Epithelial cell of proximal tubule (primary cell): ENCODE data around the gene RPL22. TPM values are rescaled to one million over a fixed set of nuclear protein-coding genes. Genes with fewer than 3 reads are reported as not detected.

Source experiments
- DNase-seq: peaks from one replicate; pipeline ENCODE4 v3.0.0-alpha.2; 2011; ENCODE audit warnings: low read depth
- H3K4me3 ChIP-seq: 2 replicates; pipeline ENCODE4 v1.5.1; 2011; ENCODE audit warnings: low read depth, mild to moderate bottlenecking, low read length
- total RNA-seq: library from RNA; depleted of rRNA; stranded (reverse); fragments of >200 nt; gene quantifications from 2 replicates; pipeline ENCODE4 v1.2.3, GENCODE V29; 2015
- TF ChIP-seq, protein P1 (sequence below): conservative IDR thresholded peaks from 2 replicates; pipeline ENCODE4 v1.5.1; 2012; ENCODE audit warnings: low read depth, mild to moderate bottlenecking, low read length

RPL22 gene
- total RNA-seq, 1 donor from 2014 or later = 341 TPM

DNA sequence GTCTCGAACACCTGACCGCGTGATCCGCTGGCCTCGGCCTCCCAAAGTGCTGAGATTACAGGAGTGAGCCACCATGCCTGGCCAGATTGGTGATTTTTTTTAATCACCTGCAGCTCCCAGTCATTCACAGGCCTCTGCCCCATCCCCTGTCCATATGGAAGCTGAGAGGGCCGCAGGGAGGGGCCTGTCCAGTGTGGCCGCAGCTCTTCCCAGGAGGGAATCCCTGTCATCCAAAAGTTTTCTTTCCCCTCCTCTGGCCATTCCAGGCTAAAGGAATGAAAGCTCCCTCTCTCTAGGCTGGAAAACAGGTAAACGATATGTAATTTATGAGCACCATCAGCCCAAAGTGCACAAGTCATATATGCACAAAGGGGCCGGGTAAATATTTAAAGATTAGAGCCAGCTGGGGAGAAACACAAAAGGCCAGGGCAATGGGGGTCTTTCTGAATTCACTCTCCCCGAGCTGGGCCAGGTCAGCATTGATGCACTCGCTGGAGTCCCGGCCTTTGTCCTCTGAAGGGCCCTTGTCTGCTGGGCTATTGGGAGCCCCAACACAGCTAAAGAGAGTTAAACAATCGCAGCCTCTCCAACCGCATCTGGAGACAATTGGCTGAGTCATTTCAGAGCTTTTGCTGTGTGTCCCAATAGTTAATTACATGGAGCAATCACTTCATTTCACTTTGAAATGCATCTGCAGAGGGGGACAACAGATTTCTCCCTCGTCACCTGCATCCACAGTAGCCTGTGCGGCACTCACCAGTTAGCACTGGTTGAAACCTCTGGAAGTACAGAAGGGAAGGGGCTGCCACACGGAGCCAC lies 40.8 kb upstream of the RPL22 start:
- no peak for DNase-seq
- no peak overlapping the region for H3K4me3 ChIP-seq
- TF ChIP-seq, protein P1, sequence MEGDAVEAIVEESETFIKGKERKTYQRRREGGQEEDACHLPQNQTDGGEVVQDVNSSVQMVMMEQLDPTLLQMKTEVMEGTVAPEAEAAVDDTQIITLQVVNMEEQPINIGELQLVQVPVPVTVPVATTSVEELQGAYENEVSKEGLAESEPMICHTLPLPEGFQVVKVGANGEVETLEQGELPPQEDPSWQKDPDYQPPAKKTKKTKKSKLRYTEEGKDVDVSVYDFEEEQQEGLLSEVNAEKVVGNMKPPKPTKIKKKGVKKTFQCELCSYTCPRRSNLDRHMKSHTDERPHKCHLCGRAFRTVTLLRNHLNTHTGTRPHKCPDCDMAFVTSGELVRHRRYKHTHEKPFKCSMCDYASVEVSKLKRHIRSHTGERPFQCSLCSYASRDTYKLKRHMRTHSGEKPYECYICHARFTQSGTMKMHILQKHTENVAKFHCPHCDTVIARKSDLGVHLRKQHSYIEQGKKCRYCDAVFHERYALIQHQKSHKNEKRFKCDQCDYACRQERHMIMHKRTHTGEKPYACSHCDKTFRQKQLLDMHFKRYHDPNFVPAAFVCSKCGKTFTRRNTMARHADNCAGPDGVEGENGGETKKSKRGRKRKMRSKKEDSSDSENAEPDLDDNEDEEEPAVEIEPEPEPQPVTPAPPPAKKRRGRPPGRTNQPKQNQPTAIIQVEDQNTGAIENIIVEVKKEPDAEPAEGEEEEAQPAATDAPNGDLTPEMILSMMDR = no peak

DNA sequence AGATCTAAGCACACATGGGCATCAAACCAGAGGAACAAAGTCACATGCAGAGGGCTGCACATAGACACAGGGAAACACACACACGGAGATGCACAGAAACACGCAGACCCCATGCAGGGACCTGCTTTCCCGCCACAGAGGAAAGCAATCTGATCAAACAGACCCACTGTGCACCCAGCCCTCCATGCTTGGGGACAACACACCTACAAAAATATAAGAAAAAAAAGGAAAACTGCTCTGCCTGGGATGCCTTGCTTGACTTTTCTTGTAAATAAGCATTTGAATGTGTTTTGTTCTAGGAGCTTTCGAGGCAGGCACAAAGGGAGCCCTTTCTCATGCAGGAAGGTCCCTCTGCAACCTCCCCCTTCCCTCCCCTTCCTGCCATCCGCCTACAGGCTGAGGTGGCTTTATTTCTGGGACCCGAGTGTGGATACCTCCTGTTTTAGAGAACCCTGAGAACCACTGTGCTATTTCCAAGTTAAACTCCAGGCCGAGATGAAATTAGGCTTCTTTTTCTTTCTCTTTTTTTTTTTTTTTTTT lies 39.9 kb upstream of the RPL22 start:
- H3K4me3 ChIP-seq = no peak overlapping the region
- no peak for DNase-seq
- TF ChIP-seq, protein P1 = no peak

DNA sequence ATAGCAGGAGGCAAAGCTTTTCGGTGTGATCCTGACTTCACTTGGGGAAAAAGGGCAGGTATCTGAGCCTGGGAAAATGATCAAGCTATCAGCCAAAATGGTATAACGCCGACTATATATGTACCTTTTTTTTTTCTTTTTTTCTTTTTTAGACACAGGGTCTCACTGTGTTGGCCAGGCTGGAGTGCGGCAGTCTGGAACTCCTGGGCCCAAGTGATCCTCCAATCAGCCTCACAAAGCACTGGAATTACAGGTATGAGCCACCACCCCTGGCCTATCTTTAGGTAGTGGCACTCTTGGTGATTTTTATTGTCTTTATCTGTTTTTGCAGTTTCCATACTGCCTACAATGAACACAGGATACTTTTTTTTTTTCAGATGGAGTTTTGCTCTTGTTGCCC lies 37.7 kb upstream of the RPL22 start:
- TF ChIP-seq, protein P1 = no peak
- DNase-seq = no peak
- H3K4me3 ChIP-seq = no peak overlapping the region

DNA sequence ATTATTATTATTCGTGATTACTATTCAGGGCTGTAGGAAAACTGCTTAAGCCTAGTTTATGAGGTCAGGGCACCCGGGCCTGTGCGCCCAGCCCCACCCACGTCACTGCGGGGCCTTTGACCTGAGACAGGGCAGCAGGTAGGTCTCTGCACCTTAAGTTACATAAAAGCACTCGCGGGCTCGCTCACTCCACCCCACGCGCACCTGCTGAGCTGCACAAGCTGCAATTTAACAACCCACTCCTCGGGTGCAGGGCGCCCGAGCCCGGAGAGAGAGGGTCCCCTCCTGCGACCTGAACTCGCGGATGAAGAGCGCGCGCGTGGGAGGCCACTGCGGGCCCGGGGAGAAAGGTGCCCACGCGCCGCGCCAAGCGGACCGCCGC lies 35.9 kb upstream of the RPL22 start:
- peak overlapping the region; percentile 95 for H3K4me3 ChIP-seq
- DNase-seq = no peak
- TF ChIP-seq, protein P1 = no peak

DNA sequence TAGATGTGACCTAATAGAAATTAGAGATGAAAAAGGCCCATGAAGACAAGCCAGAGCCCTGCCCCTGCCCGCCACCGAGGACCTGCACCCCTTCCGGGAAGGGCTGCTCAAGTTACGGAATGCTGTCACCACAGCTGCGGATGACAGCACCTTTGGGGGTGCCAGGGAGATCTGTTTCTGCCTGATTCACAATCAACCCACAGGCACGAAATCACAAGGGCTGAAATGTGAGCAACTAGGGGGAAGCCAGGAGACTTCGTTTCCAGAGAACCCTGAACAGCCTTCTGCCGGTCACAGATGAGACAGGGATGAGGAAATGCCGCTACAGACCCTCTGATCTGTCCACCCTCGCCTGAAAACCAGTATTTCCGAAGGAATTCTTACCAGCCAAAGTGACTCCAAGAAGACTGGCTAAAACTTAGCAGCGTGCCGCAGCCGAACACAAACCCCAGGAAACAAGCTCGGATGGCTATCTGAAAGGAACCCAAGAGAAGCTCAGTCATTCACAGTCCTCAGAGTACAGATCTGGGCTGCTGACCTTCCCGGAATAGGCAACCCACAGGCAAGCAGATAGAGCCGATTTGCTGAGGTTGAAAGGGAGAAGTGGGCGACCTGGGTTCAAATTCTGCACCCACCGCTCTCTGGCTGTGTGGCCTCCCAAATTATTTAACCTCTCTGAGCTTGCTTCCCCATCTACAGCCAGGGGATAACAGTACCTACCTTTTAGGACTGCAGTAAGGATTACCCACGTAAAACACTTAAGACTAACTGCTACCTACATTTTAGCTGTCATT lies 35.3 kb upstream of the RPL22 start:
- peak overlapping the region; percentile 95 for H3K4me3 ChIP-seq
- TF ChIP-seq, protein P1 = no peak
- no peak for DNase-seq

DNA sequence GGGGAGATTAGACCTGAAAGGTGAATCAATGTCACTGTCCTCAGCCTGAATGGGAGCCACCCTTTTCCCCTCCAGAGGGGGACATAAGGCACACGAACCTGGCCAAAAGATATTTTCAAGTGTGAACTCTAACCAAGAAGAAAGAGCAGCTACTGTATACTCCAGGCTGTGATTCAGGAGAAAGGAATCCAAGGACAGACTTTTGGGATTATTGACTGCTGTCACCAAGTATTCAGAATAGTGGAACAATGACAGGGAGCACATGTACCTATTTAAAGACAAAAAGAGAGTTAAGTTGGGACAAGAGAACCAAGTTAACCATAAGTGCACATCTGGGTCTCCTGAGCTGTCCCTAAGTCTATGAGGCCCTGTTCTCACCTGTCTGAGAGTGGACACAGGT lies 34.0 kb upstream of the RPL22 start:
- DNase-seq = no peak
- no peak overlapping the region for H3K4me3 ChIP-seq
- TF ChIP-seq, protein P1 = no peak
